ENCODE results near the gene CFI. TPM values are rescaled to one million over a fixed set of nuclear protein-coding genes. Genes with fewer than 3 reads are reported as not detected.

Gene CFI
- polyA plus RNA-seq, 1 experiment = 0.53 TPM

- no peak for DNase-seq (ENCODE audit: low read depth, low spot score)
- CTCF ChIA-PET = interaction anchor here (1.8 kb wide), 1 partner anchor 377 kb away, joined by 5 read pairs; no protein-coding TSS in a partner anchor
- H3K9me3 ChIP-seq (ENCODE audit: control insufficient read depth, insufficient read depth, low read length) = no peaks in the 10 kb centered on the region
- no peak overlapping the region for H3K27ac ChIP-seq (ENCODE audit: low read depth, low read length)
- peaks cover 3% of the 10 kb centered on the region for H3K27me3 ChIP-seq (ENCODE audit: control insufficient read depth, insufficient read depth, low read length)
- TF ChIP-seq CTCF (IDR thresholded peaks at IDR 0.05; ENCODE audit: low read depth, low read length) = no peak
- H3K4me3 ChIP-seq (ENCODE audit: low read depth, low read length) = no peak overlapping the region
- POLR2A ChIA-PET = no interaction called here
Observed at GRCh38 chr4:109803924-109804571, 2.2 kb upstream of the CFI start.

GRCh38 chr4:109801099-109801789 is 555 bp downstream of the CFI start:
- H3K4me3 ChIP-seq (ENCODE audit: low read depth, low read length) = no peak overlapping the region
- DNase-seq (ENCODE audit: low read depth, low spot score) = no peak
- H3K9me3 ChIP-seq (ENCODE audit: control insufficient read depth, insufficient read depth, low read length) = no peaks in the 10 kb centered on the region
- ChIA-PET CTCF (interaction anchor here (1.0 to 1.6 kb wide), 3 partner anchors 25 to 374 kb away, joined by 3 to 5 read pairs (median 5); partner anchors contain the start of gene SEC24B), POLR2A (no interaction called here)
- H3K27ac ChIP-seq (ENCODE audit: low read depth, low read length) = no peak overlapping the region
- no peak for TF ChIP-seq CTCF (IDR thresholded peaks at IDR 0.05; ENCODE audit: low read depth, low read length)
- H3K27me3 ChIP-seq (ENCODE audit: control insufficient read depth, insufficient read depth, low read length) = no peaks in the 10 kb centered on the region

GRCh38 chr4:109798866-109799265 is 2.9 kb downstream of the CFI start:
- Histone ChIP-seq H3K27ac (ENCODE audit: low read depth, low read length) (no peak overlapping the region), H3K27me3 (ENCODE audit: control insufficient read depth, insufficient read depth, low read length) (no peaks in the 10 kb centered on the region), H3K4me3 (ENCODE audit: low read depth, low read length) (no peak overlapping the region), H3K9me3 (ENCODE audit: control insufficient read depth, insufficient read depth, low read length) (no peaks in the 10 kb centered on the region)
- DNase-seq (ENCODE audit: low read depth, low spot score) = no peak
- POLR2A ChIA-PET = no interaction called here
- CTCF ChIA-PET = no interaction called here
- no peak for TF ChIP-seq CTCF (IDR thresholded peaks at IDR 0.05; ENCODE audit: low read depth, low read length)

GRCh38 chr4:109795059-109795458 is 6.7 kb downstream of the CFI start:
- TF ChIP-seq CTCF (IDR thresholded peaks at IDR 0.05; ENCODE audit: low read depth, low read length) = no peak
- DNase-seq (ENCODE audit: low read depth, low spot score) = no peak
- no peaks in the 10 kb centered on the region for H3K9me3 ChIP-seq (ENCODE audit: control insufficient read depth, insufficient read depth, low read length)
- no peak overlapping the region for H3K4me3 ChIP-seq (ENCODE audit: low read depth, low read length)
- no peak overlapping the region for H3K27ac ChIP-seq (ENCODE audit: low read depth, low read length)
- POLR2A ChIA-PET = no interaction called here
- CTCF ChIA-PET = no interaction called here
- H3K27me3 ChIP-seq (ENCODE audit: control insufficient read depth, insufficient read depth, low read length) = no peaks in the 10 kb centered on the region

- DNase-seq (ENCODE audit: low read depth, low spot score) = no peak
- no peak for TF ChIP-seq CTCF (IDR thresholded peaks at IDR 0.05; ENCODE audit: low read depth, low read length)
- H3K4me3 ChIP-seq (ENCODE audit: low read depth, low read length) = no peak overlapping the region
- no peak overlapping the region for H3K27ac ChIP-seq (ENCODE audit: low read depth, low read length)
- POLR2A ChIA-PET = no interaction called here
- H3K9me3 ChIP-seq (ENCODE audit: control insufficient read depth, insufficient read depth, low read length) = no peaks in the 10 kb centered on the region
- no peaks in the 10 kb centered on the region for H3K27me3 ChIP-seq (ENCODE audit: control insufficient read depth, insufficient read depth, low read length)
- CTCF ChIA-PET = no interaction called here
Observed at GRCh38 chr4:109787807-109788206, 14.0 kb downstream of the CFI start.
